Esophagus muscularis mucosa (tissue), 4 donors: ENCODE data around the gene SDK1.

Experiments used
- CTCF ChIP-seq, 3 experiments: fragments of 200-600 bp in 2 of 3; fragments of 450-650 bp in 1 of 3; sonication (generic) in 2 of 3; IDR thresholded peaks; one replicate each; pipeline ENCODE4 v1.5.1; 2017 to 2019; ENCODE audit warnings: antibody characterized with exemption in 3 of 3, mild to moderate bottlenecking in 2 of 3, moderate library complexity in 1 of 3
- EP300 ChIP-seq: sonication (generic); formaldehyde crosslinking; IDR thresholded peaks from one replicate; pipeline ENCODE4 v1.6.1; 2017; ENCODE audit warnings: antibody characterized with exemption
- POLR2A ChIP-seq: fragments of 450-650 bp; IDR thresholded peaks from one replicate; pipeline ENCODE4 v1.6.1; 2017; ENCODE audit warnings: antibody characterized with exemption, moderate library complexity, mild to moderate bottlenecking, low read depth
- POLR2AphosphoS5 ChIP-seq, 2 donors: sonication (generic); formaldehyde crosslinking; IDR thresholded peaks; one replicate each; pipeline ENCODE4 v1.6.1; 2017; ENCODE audit warnings: antibody characterized with exemption in 2 of 2

GRCh38 chr7:4145576-4145975, 844.5 kb downstream of the SDK1 start:
- TF ChIP-seq CTCF (IDR thresholded peaks at IDR 0.05) (no peak), EP300 (no peak), POLR2A (no peak), POLR2AphosphoS5 (IDR thresholded peaks at IDR 0.05) (no peak)
